ENCODE measurements around the gene ADGRA3. TPM values are rescaled to one million over a fixed set of nuclear protein-coding genes. Genes with fewer than 3 reads are reported as not detected.

The ADGRA3 gene
- total RNA-seq, 5 donors from 2014 or later (not counting 1 experiment from before 2014, with no cell fraction given) = 0.59 to 3.6 (median 1.8) TPM

GRCh38 chr4:22485737-22486136 is 30.1 kb downstream of the ADGRA3 start:
- Histone ChIP-seq H3K27me3 (replicated peaks in 1 of 2; ENCODE audit: control insufficient read depth in 2 of 2, extremely low read depth in 1 of 2, insufficient read depth in 2 of 2, low read length in 1 of 2) (no peaks in the 10 kb centered on the region), H3K27ac (ENCODE audit: low read length) (no peak overlapping the region), H3K4me1 (ENCODE audit: control insufficient read depth in 1 of 2, extremely low read depth in 1 of 2, insufficient read depth in 2 of 2, low read length in 2 of 2) (peaks cover 0 to 2% of the 10 kb centered on the region in 2 experiments), H3K4me3 (ENCODE audit: control insufficient read depth in 1 of 2, extremely low read depth in 1 of 2, low read length in 1 of 2) (no peak overlapping the region), H3K9me3 (no peaks in the 10 kb centered on the region), H3K36me3 (ENCODE audit: control insufficient read depth in 2 of 2, extremely low read depth in 1 of 2, insufficient read depth in 1 of 2, low read length in 1 of 2) (no peaks in the 10 kb centered on the region)
- Mint-ChIP-seq H3K4me3 (no peak overlapping the region), H3K27ac (no peak overlapping the region), H3K36me3 (no peaks in the 10 kb centered on the region), H3K27me3 (no peaks in the 10 kb centered on the region), H3K4me1 (peaks cover 1 to 33% (median 2%) of the 10 kb centered on the region in 3 donors), H3K9me3 (peaks cover 0 to 4% (median 0%) of the 10 kb centered on the region in 3 donors)
- DNase-seq (no peak), ATAC-seq (replicated peaks in 1 of 4) (no peak)
- WGBS (ENCODE audit: insufficient coverage) = 95% methylated on average over 3 of the region's 4 CpGs
- POLR2A ChIA-PET = no interaction called here
- CTCF ChIA-PET = no interaction called here

GRCh38 chr4:22483551-22483981 is 32.3 kb downstream of the ADGRA3 start:
- Histone ChIP-seq H3K9me3 (no peaks in the 10 kb centered on the region), H3K4me1 (ENCODE audit: control insufficient read depth in 1 of 2, extremely low read depth in 1 of 2, insufficient read depth in 2 of 2, low read length in 2 of 2) (peaks cover 0 to 2% of the 10 kb centered on the region in 2 experiments), H3K4me3 (ENCODE audit: control insufficient read depth in 1 of 2, extremely low read depth in 1 of 2, low read length in 1 of 2) (no peak overlapping the region), H3K27ac (ENCODE audit: low read length) (no peak overlapping the region), H3K27me3 (replicated peaks in 1 of 2; ENCODE audit: control insufficient read depth in 2 of 2, extremely low read depth in 1 of 2, insufficient read depth in 2 of 2, low read length in 1 of 2) (no peaks in the 10 kb centered on the region), H3K36me3 (ENCODE audit: control insufficient read depth in 2 of 2, extremely low read depth in 1 of 2, insufficient read depth in 1 of 2, low read length in 1 of 2) (no peaks in the 10 kb centered on the region)
- H3K9me3 Mint-ChIP-seq = peaks cover 0 to 4% (median 0%) of the 10 kb centered on the region in 3 donors
- WGBS (ENCODE audit: insufficient coverage) = no CpG with 5 or more reads among the region's 1 CpG
- ATAC-seq (replicated peaks in 1 of 4) = no peak
- H3K4me3 Mint-ChIP-seq = no peak overlapping the region
- CTCF ChIA-PET = no interaction called here
- POLR2A ChIA-PET = no interaction called here
- H3K4me1 Mint-ChIP-seq = peaks cover 1 to 35% (median 3%) of the 10 kb centered on the region in 3 donors
- H3K27me3 Mint-ChIP-seq = no peaks in the 10 kb centered on the region
- DNase-seq = no peak
- no peak overlapping the region for H3K27ac Mint-ChIP-seq
- no peaks in the 10 kb centered on the region for H3K36me3 Mint-ChIP-seq

- no peaks in the 10 kb centered on the region for H3K9me3 ChIP-seq
- H3K27ac ChIP-seq (ENCODE audit: low read length) = no peak overlapping the region
- no peak overlapping the region for H3K4me3 Mint-ChIP-seq
- no peak overlapping the region for H3K27ac Mint-ChIP-seq
- DNase-seq = no peak
- WGBS (ENCODE audit: insufficient coverage) = 81% methylated on average over 3 of the region's 3 CpGs
- CTCF ChIA-PET = interaction anchor here in 1 of 2 donors (0.7 kb wide), 1 partner anchor 291 kb away, joined by 4 read pairs; no protein-coding TSS in a partner anchor
- H3K4me1 Mint-ChIP-seq = peaks cover 1 to 39% (median 5%) of the 10 kb centered on the region in 3 donors
- peaks cover 0 to 2% of the 10 kb centered on the region in 2 experiments for H3K4me1 ChIP-seq (ENCODE audit: control insufficient read depth in 1 of 2, extremely low read depth in 1 of 2, insufficient read depth in 2 of 2, low read length in 2 of 2)
- H3K27me3 ChIP-seq (replicated peaks in 1 of 2; ENCODE audit: control insufficient read depth in 2 of 2, extremely low read depth in 1 of 2, insufficient read depth in 2 of 2, low read length in 1 of 2) = no peaks in the 10 kb centered on the region
- no peaks in the 10 kb centered on the region for H3K36me3 ChIP-seq (ENCODE audit: control insufficient read depth in 2 of 2, extremely low read depth in 1 of 2, insufficient read depth in 1 of 2, low read length in 1 of 2)
- no peak overlapping the region for H3K4me3 ChIP-seq (ENCODE audit: control insufficient read depth in 1 of 2, extremely low read depth in 1 of 2, low read length in 1 of 2)
- H3K27me3 Mint-ChIP-seq = no peaks in the 10 kb centered on the region
- POLR2A ChIA-PET = no interaction called here
- H3K9me3 Mint-ChIP-seq = peaks cover 0 to 4% (median 0%) of the 10 kb centered on the region in 3 donors
- ATAC-seq (replicated peaks in 1 of 4) = no peak
- H3K36me3 Mint-ChIP-seq = no peaks in the 10 kb centered on the region
Observed at GRCh38 chr4:22482250-22483127, 33.4 kb downstream of the ADGRA3 start.

- Histone ChIP-seq H3K9me3 (no peaks in the 10 kb centered on the region), H3K4me1 (ENCODE audit: control insufficient read depth in 1 of 2, extremely low read depth in 1 of 2, insufficient read depth in 2 of 2, low read length in 2 of 2) (peaks cover 0 to 2% of the 10 kb centered on the region in 2 experiments), H3K27ac (ENCODE audit: low read length) (no peak overlapping the region), H3K36me3 (ENCODE audit: control insufficient read depth in 2 of 2, extremely low read depth in 1 of 2, insufficient read depth in 1 of 2, low read length in 1 of 2) (no peaks in the 10 kb centered on the region), H3K4me3 (ENCODE audit: control insufficient read depth in 1 of 2, extremely low read depth in 1 of 2, low read length in 1 of 2) (no peak overlapping the region), H3K27me3 (replicated peaks in 1 of 2; ENCODE audit: control insufficient read depth in 2 of 2, extremely low read depth in 1 of 2, insufficient read depth in 2 of 2, low read length in 1 of 2) (no peaks in the 10 kb centered on the region)
- POLR2A ChIA-PET = no interaction called here
- no peak overlapping the region for H3K4me3 Mint-ChIP-seq
- WGBS (ENCODE audit: insufficient coverage) = no CpG with 5 or more reads among the region's 2 CpGs
- CTCF ChIA-PET = no interaction called here
- H3K27me3 Mint-ChIP-seq = no peaks in the 10 kb centered on the region
- ATAC-seq (replicated peaks in 1 of 4) (no peak), DNase-seq (no peak)
- peaks cover 1 to 33% (median 5%) of the 10 kb centered on the region in 3 donors for H3K4me1 Mint-ChIP-seq
- H3K27ac Mint-ChIP-seq = no peak overlapping the region
- peaks cover 0 to 4% (median 0%) of the 10 kb centered on the region in 3 donors for H3K9me3 Mint-ChIP-seq
- H3K36me3 Mint-ChIP-seq = no peaks in the 10 kb centered on the region
Observed at GRCh38 chr4:22480675-22481327, 35.1 kb downstream of the ADGRA3 start.

GRCh38 chr4:22478426-22478825 is 37.4 kb downstream of the ADGRA3 start:
- H3K27me3 Mint-ChIP-seq = no peaks in the 10 kb centered on the region
- ATAC-seq (replicated peaks in 1 of 4) (no peak), DNase-seq (no peak)
- H3K27ac ChIP-seq (ENCODE audit: low read length) = no peak overlapping the region
- no peaks in the 10 kb centered on the region for H3K27me3 ChIP-seq (replicated peaks in 1 of 2; ENCODE audit: control insufficient read depth in 2 of 2, extremely low read depth in 1 of 2, insufficient read depth in 2 of 2, low read length in 1 of 2)
- H3K4me1 Mint-ChIP-seq = peaks cover 1 to 17% (median 3%) of the 10 kb centered on the region in 3 donors
- H3K27ac Mint-ChIP-seq = no peak overlapping the region
- peaks cover 0 to 4% (median 0%) of the 10 kb centered on the region in 3 donors for H3K9me3 Mint-ChIP-seq
- no peaks in the 10 kb centered on the region for H3K36me3 ChIP-seq (ENCODE audit: control insufficient read depth in 2 of 2, extremely low read depth in 1 of 2, insufficient read depth in 1 of 2, low read length in 1 of 2)
- 13% methylated on average over 2 of the region's 2 CpGs for WGBS (ENCODE audit: insufficient coverage)
- CTCF ChIA-PET = no interaction called here
- H3K4me3 ChIP-seq (ENCODE audit: control insufficient read depth in 1 of 2, extremely low read depth in 1 of 2, low read length in 1 of 2) = no peak overlapping the region
- H3K9me3 ChIP-seq = no peaks in the 10 kb centered on the region
- POLR2A ChIA-PET = no interaction called here
- H3K4me1 ChIP-seq (ENCODE audit: control insufficient read depth in 1 of 2, extremely low read depth in 1 of 2, insufficient read depth in 2 of 2, low read length in 2 of 2) = no peaks in the 10 kb centered on the region
- no peak overlapping the region for H3K4me3 Mint-ChIP-seq
- no peaks in the 10 kb centered on the region for H3K36me3 Mint-ChIP-seq

- no peaks in the 10 kb centered on the region for H3K4me1 ChIP-seq (ENCODE audit: control insufficient read depth in 1 of 2, extremely low read depth in 1 of 2, insufficient read depth in 2 of 2, low read length in 2 of 2)
- H3K27ac Mint-ChIP-seq = no peak overlapping the region
- ChIA-PET CTCF (interaction anchor here in 1 of 2 donors (0.7 kb wide), 1 partner anchor 72 kb away, joined by 3 read pairs; no protein-coding TSS in a partner anchor), POLR2A (no interaction called here)
- no peak overlapping the region for H3K4me3 ChIP-seq (ENCODE audit: control insufficient read depth in 1 of 2, extremely low read depth in 1 of 2, low read length in 1 of 2)
- WGBS (ENCODE audit: insufficient coverage) = no CpG with 5 or more reads among the region's 6 CpGs
- H3K27ac ChIP-seq (ENCODE audit: low read length) = no peak overlapping the region
- DNase-seq (no peak), ATAC-seq (replicated peaks in 1 of 4) (no peak)
- H3K27me3 ChIP-seq (replicated peaks in 1 of 2; ENCODE audit: control insufficient read depth in 2 of 2, extremely low read depth in 1 of 2, insufficient read depth in 2 of 2, low read length in 1 of 2) = no peaks in the 10 kb centered on the region
- no peaks in the 10 kb centered on the region for H3K36me3 ChIP-seq (ENCODE audit: control insufficient read depth in 2 of 2, extremely low read depth in 1 of 2, insufficient read depth in 1 of 2, low read length in 1 of 2)
- H3K4me1 Mint-ChIP-seq = peaks cover 1 to 11% (median 3%) of the 10 kb centered on the region in 3 donors
- H3K4me3 Mint-ChIP-seq = no peak overlapping the region
- H3K9me3 ChIP-seq = no peaks in the 10 kb centered on the region
- no peaks in the 10 kb centered on the region for H3K27me3 Mint-ChIP-seq
- H3K9me3 Mint-ChIP-seq = no peaks in the 10 kb centered on the region
- H3K36me3 Mint-ChIP-seq = no peaks in the 10 kb centered on the region
Observed at GRCh38 chr4:22477813-22478182, 38.1 kb downstream of the ADGRA3 start.

Data from T-cell (primary cell).